ENCODE results near the gene TPST1.
"Not testable (repeated sequence)": the region's sequence is repeated elsewhere in the genome, so short reads cannot be mapped to it uniquely, and the experiment has no call there.

The TPST1 gene

GRCh38 chr7:66204822-66205740, at the start of gene TPST1:
Gene TPST1, plus strand, starts transcription at chr7:66205334. Its CDS starts 35,092 bp downstream, at chr7:66240426.
- ATAC-seq: peak; percentile 88 to 95

- not testable (repeated sequence) for ATAC-seq
Measured at GRCh38 chr7:66156035-66156434, 49.1 kb upstream of the TPST1 start.

GRCh38 chr7:66157060-66157459, 48.1 kb upstream of the TPST1 start:
- ATAC-seq: no peak

GRCh38 chr7:66162622-66163021, 42.5 kb upstream of the TPST1 start:
- no peak for ATAC-seq

GRCh38 chr7:66163186-66163610, 41.9 kb upstream of the TPST1 start:
- ATAC-seq: no peak

GRCh38 chr7:66164356-66164755, 40.8 kb upstream of the TPST1 start:
- no peak for ATAC-seq

GRCh38 chr7:66167773-66168387, 37.3 kb upstream of the TPST1 start:
- ATAC-seq: no peak

- ATAC-seq: no peak
Measured at GRCh38 chr7:66169616-66170015, 35.5 kb upstream of the TPST1 start.

GRCh38 chr7:66170309-66171231, 34.6 kb upstream of the TPST1 start:
- ATAC-seq: no peak

GRCh38 chr7:66172536-66173401, 32.4 kb upstream of the TPST1 start:
- ATAC-seq: peak in 1 of 2 donors; percentile 32

- ATAC-seq: no peak
Measured at GRCh38 chr7:66173856-66174255, 31.3 kb upstream of the TPST1 start.

GRCh38 chr7:66175006-66175405, 30.1 kb upstream of the TPST1 start:
- ATAC-seq: not testable (repeated sequence)

GRCh38 chr7:66176914-66177313, 28.2 kb upstream of the TPST1 start:
- no peak for ATAC-seq

GRCh38 chr7:66178258-66178657, 26.9 kb upstream of the TPST1 start:
- no peak for ATAC-seq

- no peak for ATAC-seq
Measured at GRCh38 chr7:66181329-66181728, 23.8 kb upstream of the TPST1 start.

GRCh38 chr7:66181845-66182244, 23.3 kb upstream of the TPST1 start:
- ATAC-seq: no peak

GRCh38 chr7:66182920-66183319, 22.2 kb upstream of the TPST1 start:
- ATAC-seq: no peak

- ATAC-seq: no peak
Measured at GRCh38 chr7:66183700-66184099, 21.4 kb upstream of the TPST1 start.

- ATAC-seq: no peak
Measured at GRCh38 chr7:66185680-66186187, 19.4 kb upstream of the TPST1 start.

GRCh38 chr7:66186991-66187390, 18.1 kb upstream of the TPST1 start:
- ATAC-seq: no peak

GRCh38 chr7:66187905-66188304, 17.2 kb upstream of the TPST1 start:
- no peak for ATAC-seq

GRCh38 chr7:66188645-66189044, 16.5 kb upstream of the TPST1 start:
- ATAC-seq: no peak

All from activated CD4-positive, CD25-positive, alpha-beta regulatory T cell treated with anti-CD3 and anti-CD28 coated beads, Interleukin-2, amount 50 U/mL, for 24 hours (primary cell).